K562 (cell line): ENCODE data around the gene HS3ST4. TPM values are rescaled to one million over a fixed set of nuclear protein-coding genes. Genes with fewer than 3 reads are reported as not detected.

ENCODE experiments used
- C11orf30 ChIP-seq: fragments of 450-650 bp; IDR thresholded peaks from 2 replicates; pipeline ENCODE4 v1.6.1; 2016; ENCODE audit warnings: low read depth, mild to moderate bottlenecking
- GATA2 ChIP-seq: sonication (generic); formaldehyde crosslinking; IDR thresholded peaks from 2 replicates; pipeline ENCODE4 v1.4.0; 2020; ENCODE audit warnings: mild to moderate bottlenecking, missing genetic modification reagents
- GATAD2B ChIP-seq: fragments of 450-650 bp; IDR thresholded peaks from 2 replicates; pipeline ENCODE4 v1.6.1; 2017; ENCODE audit warnings: mild to moderate bottlenecking, borderline replicate concordance
- MAFG ChIP-seq: fragments of 450-650 bp; conservative IDR thresholded peaks from 2 replicates; pipeline ENCODE4 v1.6.1; 2016; ENCODE audit warnings: missing genetic modification characterization, missing compliant biosample characterization
- NFE2L1 ChIP-seq: fragments of 450-650 bp; IDR thresholded peaks from 2 replicates; pipeline ENCODE4 v1.6.1; 2016; ENCODE audit warnings: missing genetic modification characterization, low read depth, mild to moderate bottlenecking, missing compliant biosample characterization, moderate library complexity, borderline replicate concordance
- RBM34 ChIP-seq: fragments of 200-400 bp; formaldehyde crosslinking; IDR thresholded peaks from 2 replicates; pipeline ENCODE4 v1.6.1; 2018; ENCODE audit warnings: low read length, borderline replicate concordance; ENCODE audit not compliant: insufficient read depth
- RREB1 ChIP-seq: fragments of 250-450 bp; sonication (Bioruptor Pico); IDR thresholded peaks from 2 replicates; pipeline ENCODE4 v1.4.0; 2020
- SOX6 ChIP-seq: fragments of 450-650 bp; IDR thresholded peaks from 2 replicates; pipeline ENCODE4 v1.6.1; 2014; ENCODE audit warnings: mild to moderate bottlenecking
- SRSF1 ChIP-seq: fragments of 200-400 bp; formaldehyde crosslinking; IDR thresholded peaks from 2 replicates; pipeline ENCODE4 v1.6.1; 2017; ENCODE audit warnings: mild to moderate bottlenecking, low read depth, low read length, moderate library complexity
- ZHX1 ChIP-seq: fragments of 150-350 bp; conservative IDR thresholded peaks from 2 replicates; pipeline ENCODE4 v1.6.1; 2014; ENCODE audit warnings: low read length
- ZNF124 ChIP-seq: sonication (generic); formaldehyde crosslinking; IDR thresholded peaks from 2 replicates; pipeline ENCODE4 v1.8.1; 2022; ENCODE audit warnings: missing genetic modification reagents
- ZNF224 ChIP-seq: sonication (generic); formaldehyde crosslinking; IDR thresholded peaks from 2 replicates; pipeline ENCODE4 v1.8.0; 2022; ENCODE audit warnings: mild to moderate bottlenecking, missing genetic modification reagents
- ZSCAN29 ChIP-seq: fragments of 450-650 bp; IDR thresholded peaks from 2 replicates; pipeline ENCODE4 v1.6.1; 2017
- polyA plus RNA-seq, 8 experiments: library from polyadenylated mRNA; depleted of rRNA in 4 of 8; stranded (reverse) in 5 of 8; unstranded in 3 of 8; fragments of >200 nt; fragmentation: Nextera tagmentation in 2 of 8; fragmentation: Illumina TruSeq in 1 of 8; extraction: Ambion mirVana in 2 of 8; extraction: Trizol in 1 of 8; gene quantifications; 2 replicates each; pipeline versions ENCODE4 v1.2.1 to v1.2.3, GENCODE V29; 2011 to 2014; ENCODE audit warnings: inconsistent platforms in 1 of 8, missing spikeins in 1 of 8
- total RNA-seq, 7 experiments: library from RNA; depleted of rRNA in 6 of 7; stranded (reverse); fragments of >200 nt in 6 of 7; fragmentation: Illumina TruSeq in 2 of 7; extraction: Trizol in 2 of 7; gene quantifications; 2 replicates each; pipeline versions ENCODE4 v1.2.1 to v1.2.3, GENCODE V29; 2011 to 2021; ENCODE audit warnings: low replicate concordance in 1 of 7
- TF ChIP-seq, protein P1 (sequence below), 2 experiments: IDR thresholded peaks; 2 replicates each; pipeline ENCODE4 v1.6.1; 2011; ENCODE audit warnings: borderline replicate concordance in 1 of 2, control low read depth in 1 of 2, low read depth in 1 of 2, low read length in 1 of 2, mild to moderate bottlenecking in 1 of 2, mixed read lengths in 1 of 2, moderate library complexity in 1 of 2; ENCODE audit not compliant: insufficient read depth in 1 of 2, insufficient read length in 1 of 2, poor library complexity in 1 of 2, severe bottlenecking in 1 of 2; ENCODE audit errors: extremely low read depth in 1 of 2

The HS3ST4 gene
- total and polyA plus RNA-seq, 9 of the 15 experiments (the other 6 are each of a cell fraction or from before 2014, with no cell fraction given) = not detected

DNA sequence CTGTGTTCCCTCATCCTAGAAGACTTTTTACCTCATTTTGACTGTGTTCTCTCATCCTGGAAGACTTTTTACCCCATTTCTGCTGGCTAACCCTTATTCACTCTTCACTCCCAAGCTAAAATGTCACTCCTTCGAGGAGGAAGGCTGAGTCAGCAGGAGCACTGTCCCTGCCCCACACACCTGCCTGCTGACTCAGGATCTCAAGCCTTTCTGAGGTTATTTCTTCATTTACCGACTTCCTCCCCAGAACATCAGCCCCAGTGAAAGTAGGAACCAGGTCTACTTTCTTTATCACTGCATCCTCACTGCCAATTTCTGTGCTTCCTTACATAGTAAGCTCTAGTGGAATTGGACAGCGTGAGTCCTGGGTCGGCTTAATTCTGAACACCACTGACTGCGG, 220.6 kb downstream of the HS3ST4 start (continued):
- TF ChIP-seq ZHX1 (no peak), SRSF1 (no peak), MAFG (peak; percentile 48; the same call in 1 of the 2 replicates), NFE2L1 (no peak), GATAD2B (no peak), SOX6 (no peak), RREB1 (CRISPR knock-in tag) (no peak), ZNF124 (CRISPR knock-in tag) (no peak), C11orf30 (peak; percentile 67), ZSCAN29 (no peak), RBM34 (no peak), GATA2 (CRISPR knock-in tag) (no peak), ZNF224 (CRISPR knock-in tag) (no peak)
- TF ChIP-seq, protein P1, sequence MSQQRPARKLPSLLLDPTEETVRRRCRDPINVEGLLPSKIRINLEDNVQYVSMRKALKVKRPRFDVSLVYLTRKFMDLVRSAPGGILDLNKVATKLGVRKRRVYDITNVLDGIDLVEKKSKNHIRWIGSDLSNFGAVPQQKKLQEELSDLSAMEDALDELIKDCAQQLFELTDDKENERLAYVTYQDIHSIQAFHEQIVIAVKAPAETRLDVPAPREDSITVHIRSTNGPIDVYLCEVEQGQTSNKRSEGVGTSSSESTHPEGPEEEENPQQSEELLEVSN (IDR thresholded peaks at IDR 0.05; ENCODE audit: borderline replicate concordance in 1 of 2, extremely low read depth in 1 of 2, insufficient read depth in 1 of 2, insufficient read length in 1 of 2, low read depth in 1 of 2, low read length in 1 of 2, poor library complexity in 1 of 2, severe bottlenecking in 1 of 2) = no peak
